Osteoblast (primary cell): Measurements from ENCODE around the gene HLA-DMB. TPM values are rescaled to one million over a fixed set of nuclear protein-coding genes. Genes with fewer than 3 reads are reported as not detected.

ENCODE experiments used
- DNase-seq: peaks from one replicate; pipeline ENCODE4 v3.0.0; 2011; ENCODE audit warnings: low spot score, mixed read lengths; ENCODE audit not compliant: insufficient read length; ENCODE audit errors: missing footprints
- H2AFZ ChIP-seq: 2 replicates; pipeline ENCODE4 v1.6.0; 2011; ENCODE audit warnings: mild to moderate bottlenecking, low read length
- H3K27ac ChIP-seq: 2 replicates; pipeline ENCODE4 v1.5.1; 2011; ENCODE audit warnings: mild to moderate bottlenecking, low read depth, low read length, moderate library complexity
- H3K27me3 ChIP-seq: 2 replicates; pipeline ENCODE4 v1.6.0; 2012; ENCODE audit warnings: mild to moderate bottlenecking, control low read depth, inconsistent platforms, low read length, moderate library complexity; ENCODE audit not compliant: insufficient read depth
- H3K36me3 ChIP-seq: 2 replicates; pipeline ENCODE4 v1.5.1; 2011; ENCODE audit warnings: mild to moderate bottlenecking, low read length, control low read depth, moderate library complexity; ENCODE audit not compliant: insufficient read depth
- H3K4me1 ChIP-seq: 2 replicates; pipeline ENCODE4 v1.5.1; 2011; ENCODE audit warnings: mild to moderate bottlenecking, low read length, control low read depth, moderate library complexity; ENCODE audit not compliant: insufficient read depth
- H3K4me2 ChIP-seq: 2 replicates; pipeline ENCODE4 v1.6.0; 2011; ENCODE audit warnings: mild to moderate bottlenecking, low read length; ENCODE audit not compliant: insufficient read depth
- H3K4me3 ChIP-seq: fragments of 200-600 bp; sonication (generic); 3 replicates; pipeline ENCODE4 v1.5.1; 2012; ENCODE audit warnings: mild to moderate bottlenecking, low read length, inconsistent platforms; ENCODE audit not compliant: insufficient read depth
- H3K79me2 ChIP-seq: 2 replicates; pipeline ENCODE4 v1.6.0; 2012; ENCODE audit warnings: mild to moderate bottlenecking, low read length, control low read depth, inconsistent platforms; ENCODE audit not compliant: insufficient read depth
- H3K9me3 ChIP-seq: 2 replicates; pipeline ENCODE4 v1.5.1; 2011; ENCODE audit warnings: low read depth, low read length, control low read depth
- H4K20me1 ChIP-seq: 2 replicates; pipeline ENCODE4 v1.6.0; 2012; ENCODE audit warnings: mild to moderate bottlenecking, low read length, control low read depth; ENCODE audit not compliant: insufficient read depth
- total RNA-seq: library from RNA; depleted of rRNA; stranded (reverse); fragments of >200 nt; gene quantifications from 2 replicates; pipeline ENCODE4 v1.2.3, GENCODE V29; 2012
- TF ChIP-seq, protein P1 (sequence below): IDR thresholded peaks from 2 replicates; pipeline ENCODE4 v1.5.1; 2011; ENCODE audit warnings: mild to moderate bottlenecking, low read depth, low read length, moderate library complexity; ENCODE audit errors: extremely low read depth

The HLA-DMB gene
- total RNA-seq, 1 donor, result 2.2 TPM

DNA sequence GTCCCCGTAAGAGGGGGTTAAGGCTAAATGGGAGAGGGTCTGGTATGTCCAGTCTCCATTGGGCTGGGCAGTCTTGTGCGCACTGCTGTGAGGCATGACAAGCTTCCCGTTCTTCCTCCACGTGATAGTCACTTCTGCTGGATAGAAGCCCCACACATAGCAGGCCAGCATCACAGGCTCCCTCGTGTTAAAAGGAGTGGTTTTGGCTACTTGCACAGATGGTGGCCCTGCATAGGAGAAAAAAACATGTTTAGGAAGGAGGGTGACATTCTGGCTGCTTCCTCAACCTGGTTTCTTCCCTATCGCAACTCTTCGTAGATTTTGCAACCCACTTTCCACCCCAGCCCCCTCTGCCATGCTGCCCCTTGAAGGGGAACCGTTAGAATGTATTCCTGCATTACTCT is 3.6 kb downstream of the HLA-DMB start:
- no peaks in the 10 kb centered on the region for H3K79me2 ChIP-seq
- no peak overlapping the region for H3K27ac ChIP-seq
- H2AFZ ChIP-seq, result no peak overlapping the region
- no peak for DNase-seq
- no peaks in the 10 kb centered on the region for H3K9me3 ChIP-seq
- no peaks in the 10 kb centered on the region for H3K36me3 ChIP-seq
- H3K4me3 ChIP-seq, result no peak overlapping the region
- H3K4me2 ChIP-seq, result no peak overlapping the region
- peaks cover 33% of the 10 kb centered on the region for H3K27me3 ChIP-seq
- H4K20me1 ChIP-seq, result no peaks in the 10 kb centered on the region
- H3K4me1 ChIP-seq, result no peaks in the 10 kb centered on the region
- TF ChIP-seq, protein P1, sequence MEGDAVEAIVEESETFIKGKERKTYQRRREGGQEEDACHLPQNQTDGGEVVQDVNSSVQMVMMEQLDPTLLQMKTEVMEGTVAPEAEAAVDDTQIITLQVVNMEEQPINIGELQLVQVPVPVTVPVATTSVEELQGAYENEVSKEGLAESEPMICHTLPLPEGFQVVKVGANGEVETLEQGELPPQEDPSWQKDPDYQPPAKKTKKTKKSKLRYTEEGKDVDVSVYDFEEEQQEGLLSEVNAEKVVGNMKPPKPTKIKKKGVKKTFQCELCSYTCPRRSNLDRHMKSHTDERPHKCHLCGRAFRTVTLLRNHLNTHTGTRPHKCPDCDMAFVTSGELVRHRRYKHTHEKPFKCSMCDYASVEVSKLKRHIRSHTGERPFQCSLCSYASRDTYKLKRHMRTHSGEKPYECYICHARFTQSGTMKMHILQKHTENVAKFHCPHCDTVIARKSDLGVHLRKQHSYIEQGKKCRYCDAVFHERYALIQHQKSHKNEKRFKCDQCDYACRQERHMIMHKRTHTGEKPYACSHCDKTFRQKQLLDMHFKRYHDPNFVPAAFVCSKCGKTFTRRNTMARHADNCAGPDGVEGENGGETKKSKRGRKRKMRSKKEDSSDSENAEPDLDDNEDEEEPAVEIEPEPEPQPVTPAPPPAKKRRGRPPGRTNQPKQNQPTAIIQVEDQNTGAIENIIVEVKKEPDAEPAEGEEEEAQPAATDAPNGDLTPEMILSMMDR, result no peak

DNA sequence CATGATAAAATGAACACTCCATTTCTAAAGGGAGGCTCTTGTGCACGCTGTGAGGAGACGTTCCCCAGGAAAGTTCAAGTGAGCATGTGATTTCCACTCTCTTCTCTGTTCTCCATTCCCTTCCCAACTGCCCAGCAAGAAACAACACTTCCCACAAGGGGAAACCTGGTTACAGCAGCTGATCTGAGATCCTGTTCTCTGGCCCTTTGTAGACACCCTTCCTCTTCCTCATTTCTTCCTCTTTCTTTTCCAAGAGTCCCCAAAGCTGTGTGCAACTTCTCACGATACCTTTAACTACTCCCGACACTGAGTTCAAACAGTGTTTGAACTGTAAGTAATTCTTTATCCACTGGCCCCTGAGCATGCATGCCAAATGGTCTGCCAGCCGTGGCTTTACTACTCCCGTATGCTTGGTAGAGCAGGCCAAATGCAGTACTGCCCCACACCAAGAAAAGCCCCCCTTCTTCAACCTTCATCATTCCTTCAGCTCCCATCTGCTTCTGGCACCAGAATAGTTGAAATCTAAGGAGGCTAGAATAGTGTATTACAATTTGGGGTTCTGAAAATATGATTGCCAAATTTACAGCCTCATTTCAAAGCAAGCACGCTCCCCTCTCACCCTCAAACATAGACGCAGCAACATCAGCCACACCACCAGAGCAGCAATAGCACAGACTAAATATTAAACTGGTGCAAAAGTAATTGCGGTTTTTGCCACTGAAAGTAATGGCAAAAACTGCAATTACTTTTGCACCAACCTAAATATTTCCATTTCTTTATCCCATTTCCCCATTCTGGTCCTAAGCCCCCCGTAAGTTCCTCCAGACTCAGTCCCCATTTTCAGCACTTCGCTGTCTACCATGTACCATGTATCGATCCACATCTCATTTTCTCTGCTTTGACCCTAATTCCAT is 4.3 kb downstream of the HLA-DMB start:
- no peak for DNase-seq
- no peaks in the 10 kb centered on the region for H3K36me3 ChIP-seq
- H4K20me1 ChIP-seq, result no peaks in the 10 kb centered on the region
- TF ChIP-seq, protein P1, result no peak
- no peaks in the 10 kb centered on the region for H3K4me1 ChIP-seq
- H3K27me3 ChIP-seq, result peaks cover 40% of the 10 kb centered on the region
- no peak overlapping the region for H3K4me2 ChIP-seq
- no peaks in the 10 kb centered on the region for H3K79me2 ChIP-seq
- H3K9me3 ChIP-seq, result no peaks in the 10 kb centered on the region
- no peak overlapping the region for H3K27ac ChIP-seq
- no peak overlapping the region for H2AFZ ChIP-seq
- no peak overlapping the region for H3K4me3 ChIP-seq

DNA sequence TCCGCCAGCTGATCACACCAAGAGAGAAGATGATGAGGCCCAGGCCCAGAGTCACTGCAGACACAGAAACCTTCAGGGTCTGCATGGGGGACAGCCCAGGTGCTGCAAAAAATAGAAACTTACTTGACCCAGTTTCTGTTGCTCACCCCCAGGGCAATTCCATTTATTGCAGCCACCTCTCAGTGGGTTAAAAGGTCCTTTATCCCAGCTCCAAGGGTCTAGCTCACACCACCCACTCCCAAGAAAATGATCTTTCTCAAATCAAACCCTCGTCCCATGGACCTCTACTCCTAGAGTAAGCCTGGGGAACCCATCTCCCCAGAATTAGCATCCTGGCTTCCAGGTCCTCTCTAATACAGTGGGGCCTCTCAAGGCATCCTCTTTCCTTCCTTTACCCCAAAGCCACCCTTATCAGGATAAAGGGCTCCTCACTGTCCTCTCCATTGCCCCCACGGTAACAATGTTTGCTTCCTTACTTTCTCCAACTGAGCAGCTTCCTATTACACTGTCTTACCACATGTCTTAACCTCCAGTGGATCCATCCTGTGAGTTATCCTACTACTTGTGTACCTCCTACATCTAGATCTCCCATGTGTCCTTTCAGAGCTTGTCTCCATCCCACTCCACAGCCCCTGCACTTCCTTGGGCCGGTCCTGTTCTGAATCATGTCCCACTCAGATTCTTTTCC is 5.1 kb downstream of the HLA-DMB start:
- TF ChIP-seq, protein P1, result no peak
- no peaks in the 10 kb centered on the region for H3K9me3 ChIP-seq

DNA sequence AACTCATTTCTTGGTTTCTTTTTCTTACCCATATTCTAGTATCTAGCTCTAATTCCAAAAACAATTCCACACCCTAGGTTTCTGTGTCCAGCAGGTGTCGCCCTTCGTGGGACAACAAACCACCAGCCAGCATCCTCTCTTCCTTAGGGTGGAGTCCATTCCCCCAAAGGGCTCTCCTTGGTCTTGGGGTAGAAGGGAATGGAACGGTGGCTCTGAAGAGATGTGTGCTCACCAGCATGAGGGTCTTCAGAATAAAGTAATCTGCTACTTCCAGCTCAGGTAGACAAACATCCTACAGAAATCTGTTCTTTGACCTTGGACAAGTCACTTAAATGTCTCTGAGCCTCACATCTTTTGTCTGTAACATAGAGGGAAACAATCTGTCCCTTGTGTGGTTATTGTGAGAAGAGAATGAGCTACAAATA is 7.2 kb downstream of the HLA-DMB start:
- Histone ChIP-seq H3K4me1 (no peaks in the 10 kb centered on the region), H4K20me1 (no peaks in the 10 kb centered on the region), H3K27ac (no peak overlapping the region), H2AFZ (no peak overlapping the region), H3K36me3 (no peaks in the 10 kb centered on the region), H3K27me3 (peaks cover 41% of the 10 kb centered on the region), H3K9me3 (no peaks in the 10 kb centered on the region), H3K4me2 (no peak overlapping the region), H3K79me2 (no peaks in the 10 kb centered on the region), H3K4me3 (no peak overlapping the region)
- TF ChIP-seq, protein P1, result peak; percentile 87
- peak; percentile 68 for DNase-seq

More for the DNA sequence above, 5.1 kb downstream of the HLA-DMB start:
- Histone ChIP-seq H3K4me3 (no peak overlapping the region), H3K36me3 (no peaks in the 10 kb centered on the region), H4K20me1 (no peaks in the 10 kb centered on the region), H3K27ac (no peak overlapping the region), H3K79me2 (no peaks in the 10 kb centered on the region), H2AFZ (no peak overlapping the region), H3K4me1 (no peaks in the 10 kb centered on the region), H3K4me2 (no peak overlapping the region), H3K27me3 (peaks cover 47% of the 10 kb centered on the region)
- DNase-seq, result no peak
